H9 (cell line): ENCODE data around the gene NRP2. TPM values are rescaled to one million over a fixed set of nuclear protein-coding genes. Genes with fewer than 3 reads are reported as not detected.

Experiments
- DNase-seq: peaks from one replicate; pipeline ENCODE4 v3.0.0-alpha.2; 2017
- H2AFZ ChIP-seq: one replicate; pipeline ENCODE4 v1.6.1; 2013; ENCODE audit warnings: mild to moderate bottlenecking, low read length, control low read depth, moderate library complexity
- H2AK5ac ChIP-seq: 2 replicates; pipeline ENCODE4 v1.6.1; 2013; ENCODE audit warnings: low read length, control low read depth, mixed read lengths; ENCODE audit not compliant: insufficient read length
- H2BK120ac ChIP-seq: one replicate; pipeline ENCODE4 v1.6.1; 2013; ENCODE audit warnings: low read depth, mild to moderate bottlenecking, low read length, control low read depth, inconsistent platforms; ENCODE audit not compliant: poor library complexity, severe bottlenecking
- H2BK12ac ChIP-seq: 2 replicates; pipeline ENCODE4 v1.6.1; 2013; ENCODE audit warnings: low read length, control low read depth, mixed read lengths, low read depth; ENCODE audit not compliant: insufficient read length
- H2BK15ac ChIP-seq: 2 replicates; pipeline ENCODE4 v1.6.1; 2013; ENCODE audit warnings: low read depth, low read length, control low read depth
- H2BK20ac ChIP-seq: one replicate; pipeline ENCODE4 v1.6.1; 2013; ENCODE audit warnings: low read depth, mild to moderate bottlenecking, low read length, control low read depth, inconsistent platforms; ENCODE audit not compliant: poor library complexity, severe bottlenecking
- H2BK5ac ChIP-seq: 2 replicates; pipeline ENCODE4 v1.6.1; 2013; ENCODE audit warnings: low read length, control low read depth, mixed read lengths; ENCODE audit not compliant: insufficient read length
- H3K14ac ChIP-seq: 2 replicates; pipeline ENCODE4 v1.6.1; 2013; ENCODE audit warnings: low read length, control low read depth; ENCODE audit not compliant: insufficient read depth
- H3K18ac ChIP-seq: 2 replicates; pipeline ENCODE4 v1.6.1; 2013; ENCODE audit warnings: low read depth, mild to moderate bottlenecking, mixed read lengths, low read length, control low read depth; ENCODE audit not compliant: insufficient read length
- H3K23ac ChIP-seq: 2 replicates; pipeline ENCODE4 v1.6.1; 2013; ENCODE audit warnings: low read length, control low read depth, mixed read lengths, low read depth; ENCODE audit not compliant: insufficient read length
- H3K23me2 ChIP-seq: 2 replicates; pipeline ENCODE4 v1.6.1; 2013; ENCODE audit warnings: low read depth, mild to moderate bottlenecking, mixed read lengths, low read length, control low read depth; ENCODE audit not compliant: insufficient read length, poor library complexity, severe bottlenecking
- H3K27ac ChIP-seq: 2 replicates; pipeline ENCODE4 v1.5.1; 2013; ENCODE audit warnings: low read length, control low read depth, mixed read lengths, low read depth; ENCODE audit not compliant: insufficient read length
- H3K27me3 ChIP-seq: 2 replicates; pipeline ENCODE4 v1.6.1; 2013; ENCODE audit warnings: low read length, control low read depth, inconsistent platforms; ENCODE audit not compliant: insufficient read depth
- H3K4ac ChIP-seq: 2 replicates; pipeline ENCODE4 v1.6.1; 2013; ENCODE audit warnings: low read depth, mild to moderate bottlenecking, control low read depth, inconsistent platforms, low read length, moderate library complexity
- H3K4me1 ChIP-seq: 2 replicates; pipeline ENCODE4 v1.6.1; 2013; ENCODE audit warnings: low read length, control low read depth, inconsistent platforms; ENCODE audit not compliant: insufficient read depth
- H3K4me2 ChIP-seq: 2 replicates; pipeline ENCODE4 v1.6.1; 2013; ENCODE audit warnings: low read length, control low read depth, mixed read lengths; ENCODE audit not compliant: insufficient read length, insufficient read depth
- H3K56ac ChIP-seq: 2 replicates; pipeline ENCODE4 v1.6.1; 2013; ENCODE audit warnings: low read depth, mild to moderate bottlenecking, mixed read lengths, low read length, control low read depth; ENCODE audit not compliant: insufficient read length
- H3K79me1 ChIP-seq: 2 replicates; pipeline ENCODE4 v1.6.1; 2013; ENCODE audit warnings: low read depth, mild to moderate bottlenecking, moderate library complexity, low read length, control low read depth, inconsistent platforms; ENCODE audit not compliant: insufficient read depth, poor library complexity, severe bottlenecking
- H3K79me2 ChIP-seq: 2 replicates; pipeline ENCODE4 v1.6.1; 2013; ENCODE audit warnings: low read length, control low read depth, inconsistent platforms; ENCODE audit not compliant: insufficient read depth
- H3K9ac ChIP-seq: 2 replicates; pipeline ENCODE4 v1.6.1; 2013; ENCODE audit warnings: low read length, control low read depth, mixed read lengths; ENCODE audit not compliant: insufficient read length; ENCODE audit errors: extremely low read depth
- H3K9me3 ChIP-seq: one replicate; pipeline ENCODE4 v1.6.1; 2013; ENCODE audit warnings: low read depth, low read length, inconsistent platforms; ENCODE audit not compliant: control insufficient read depth
- H3T11ph ChIP-seq: one replicate; pipeline ENCODE4 v1.6.1; 2013; ENCODE audit warnings: mild to moderate bottlenecking, low read length, control low read depth, inconsistent platforms
- H4K20me1 ChIP-seq: one replicate; pipeline ENCODE4 v1.6.1; 2013; ENCODE audit not compliant: control insufficient read depth, insufficient read length, insufficient read depth
- H4K5ac ChIP-seq: 2 replicates; pipeline ENCODE4 v1.6.1; 2013; ENCODE audit warnings: low read depth, mild to moderate bottlenecking, mixed read lengths, low read length, control low read depth; ENCODE audit not compliant: insufficient read length
- H4K8ac ChIP-seq: replicated peaks from 2 replicates; pipeline ENCODE4 v1.6.1; 2013; ENCODE audit warnings: low read length, control low read depth, mixed read lengths, low read depth; ENCODE audit not compliant: insufficient read length
- H4K91ac ChIP-seq: 2 replicates; pipeline ENCODE4 v1.6.1; 2013; ENCODE audit warnings: low read depth, mild to moderate bottlenecking, moderate library complexity, mixed read lengths, low read length, control low read depth; ENCODE audit not compliant: insufficient read length
- H3K27ac Mint-ChIP-seq, 3 experiments: 2 replicates in 2 of 3; 3 replicates in 1 of 3; pipeline ENCODE4 v1.8.0; 2020 to 2021; ENCODE audit warnings: mixed read lengths in 3 of 3, mild to moderate bottlenecking in 1 of 3, moderate library complexity in 1 of 3
- H3K27me3 Mint-ChIP-seq: 2 replicates; pipeline ENCODE4 v1.8.0; 2021; ENCODE audit warnings: low read depth, mild to moderate bottlenecking, moderate library complexity, mixed read lengths
- H3K36me3 Mint-ChIP-seq, 3 experiments: 2 replicates in 2 of 3; 3 replicates in 1 of 3; pipeline ENCODE4 v1.8.0; 2020 to 2021; ENCODE audit warnings: low read depth in 3 of 3, mixed read lengths in 3 of 3; ENCODE audit not compliant: insufficient read depth in 1 of 3
- H3K4me1 Mint-ChIP-seq, 2 experiments: 2 replicates each; pipeline ENCODE4 v1.8.0; 2020; ENCODE audit warnings: mixed read lengths in 2 of 2
- H3K4me3 Mint-ChIP-seq, 2 experiments: 2 replicates in 1 of 2; 3 replicates in 1 of 2; pipeline ENCODE4 v1.8.0; 2020 to 2021; ENCODE audit warnings: mild to moderate bottlenecking in 2 of 2, mixed read lengths in 2 of 2, moderate library complexity in 1 of 2
- H3K9me3 Mint-ChIP-seq, 2 experiments: 2 replicates in 1 of 2; 3 replicates in 1 of 2; pipeline ENCODE4 v1.8.0; 2020; ENCODE audit warnings: mild to moderate bottlenecking in 2 of 2, mixed read lengths in 2 of 2, moderate library complexity in 1 of 2
- WGBS: extraction: QIAGEN DNeasy Blood & Tissue Kit; methylation state at CpG from one replicate; pipeline ENCODE4 v1.1.7; 2013; ENCODE audit warnings: missing lambda C conversion rate, low lambda C conversion rate, mixed read lengths; ENCODE audit not compliant: insufficient read length; ENCODE audit errors: extremely low coverage; 5-methylcytosine and 5-hydroxymethylcytosine counted together
- total RNA-seq: library from RNA; stranded (reverse); gene quantifications from 2 replicates; pipeline ENCODE4 v1.2.1, GENCODE V29; 2021
- TF ChIP-seq, protein P1 (sequence below): fragments of 200-600 bp; sonication (generic); conservative IDR thresholded peaks from 3 replicates; pipeline ENCODE4 v1.8.0; 2021; ENCODE audit warnings: antibody characterized with exemption, mild to moderate bottlenecking

NRP2 gene
- total RNA-seq, 1 experiment from 2014 or later: 19.7 TPM

DNA sequence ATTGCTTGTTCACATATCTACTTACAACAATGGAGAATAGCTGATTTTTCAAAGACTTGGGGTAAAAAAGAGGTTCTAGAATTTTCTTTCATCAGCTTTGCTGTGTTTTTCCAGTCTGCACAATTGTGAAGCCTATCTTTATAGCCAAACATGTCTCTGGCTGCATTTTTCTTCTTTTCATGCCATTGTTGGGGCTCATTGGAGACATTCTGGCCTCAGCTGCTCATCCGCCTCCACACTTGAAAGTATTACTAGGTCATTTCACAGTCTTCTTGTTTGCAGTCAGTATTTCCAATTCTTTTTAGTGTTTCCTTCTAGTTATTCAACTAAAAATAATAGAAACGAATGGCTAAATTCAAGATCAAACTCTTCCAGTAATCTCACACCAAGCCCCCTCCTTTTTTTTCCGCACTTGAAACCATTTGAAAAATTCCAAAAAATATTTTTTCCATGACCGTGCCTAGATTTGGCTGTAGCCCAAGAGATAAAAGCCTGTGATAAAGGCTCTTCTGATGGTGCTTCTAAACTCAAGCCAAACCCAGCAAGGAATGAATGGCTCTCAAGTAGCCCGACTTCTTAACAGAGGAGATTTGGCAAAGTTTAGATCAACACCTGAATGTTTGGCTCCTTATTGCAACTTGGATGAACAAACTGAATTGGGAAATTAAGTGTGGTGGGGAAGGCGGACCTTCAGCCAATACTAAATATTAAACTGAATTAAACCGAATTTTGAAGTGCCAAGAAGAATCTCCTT is 103.4 kb downstream of the NRP2 start:
- no peak overlapping the region for H3K14ac ChIP-seq
- H4K91ac ChIP-seq: no peak overlapping the region
- H2BK5ac ChIP-seq: no peak overlapping the region
- H2AK5ac ChIP-seq: no peak overlapping the region
- no peak overlapping the region for H2BK15ac ChIP-seq
- Mint-ChIP-seq H3K36me3 (peaks cover 0 to 6% (median 0%) of the 10 kb centered on the region in 3 experiments; a peak in 3 of 7 replicates), H3K4me1 (peaks cover 0 to 9% of the 10 kb centered on the region in 2 experiments; a peak in 2 of 4 replicates), H3K27me3 (no peaks in the 10 kb centered on the region; the same call in 1 of the 2 replicates), H3K9me3 (no peaks in the 10 kb centered on the region), H3K4me3 (no peak overlapping the region), H3K27ac (no peak overlapping the region)
- no peaks in the 10 kb centered on the region for H3K27me3 ChIP-seq
- H4K20me1 ChIP-seq: no peaks in the 10 kb centered on the region
- no peak overlapping the region for H3K23ac ChIP-seq
- H2AFZ ChIP-seq: no peak overlapping the region
- no peak overlapping the region for H4K8ac ChIP-seq
- H3K18ac ChIP-seq: no peak overlapping the region
- no peak overlapping the region for H3T11ph ChIP-seq
- no peak overlapping the region for H3K4me2 ChIP-seq
- H2BK120ac ChIP-seq: no peak overlapping the region
- H3K4ac ChIP-seq: no peak overlapping the region
- no peaks in the 10 kb centered on the region for H3K79me1 ChIP-seq
- H4K5ac ChIP-seq: no peak overlapping the region
- no peaks in the 10 kb centered on the region for H3K9me3 ChIP-seq
- no peaks in the 10 kb centered on the region for H3K23me2 ChIP-seq
- no peaks in the 10 kb centered on the region for H3K4me1 ChIP-seq
- TF ChIP-seq, protein P1, sequence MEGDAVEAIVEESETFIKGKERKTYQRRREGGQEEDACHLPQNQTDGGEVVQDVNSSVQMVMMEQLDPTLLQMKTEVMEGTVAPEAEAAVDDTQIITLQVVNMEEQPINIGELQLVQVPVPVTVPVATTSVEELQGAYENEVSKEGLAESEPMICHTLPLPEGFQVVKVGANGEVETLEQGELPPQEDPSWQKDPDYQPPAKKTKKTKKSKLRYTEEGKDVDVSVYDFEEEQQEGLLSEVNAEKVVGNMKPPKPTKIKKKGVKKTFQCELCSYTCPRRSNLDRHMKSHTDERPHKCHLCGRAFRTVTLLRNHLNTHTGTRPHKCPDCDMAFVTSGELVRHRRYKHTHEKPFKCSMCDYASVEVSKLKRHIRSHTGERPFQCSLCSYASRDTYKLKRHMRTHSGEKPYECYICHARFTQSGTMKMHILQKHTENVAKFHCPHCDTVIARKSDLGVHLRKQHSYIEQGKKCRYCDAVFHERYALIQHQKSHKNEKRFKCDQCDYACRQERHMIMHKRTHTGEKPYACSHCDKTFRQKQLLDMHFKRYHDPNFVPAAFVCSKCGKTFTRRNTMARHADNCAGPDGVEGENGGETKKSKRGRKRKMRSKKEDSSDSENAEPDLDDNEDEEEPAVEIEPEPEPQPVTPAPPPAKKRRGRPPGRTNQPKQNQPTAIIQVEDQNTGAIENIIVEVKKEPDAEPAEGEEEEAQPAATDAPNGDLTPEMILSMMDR: no peak
- H2BK12ac ChIP-seq: no peak overlapping the region
- no peak overlapping the region for H3K27ac ChIP-seq
- H3K56ac ChIP-seq: no peak overlapping the region
- H3K9ac ChIP-seq: no peak overlapping the region
- no peak overlapping the region for H2BK20ac ChIP-seq
- no peaks in the 10 kb centered on the region for H3K79me2 ChIP-seq
- WGBS: no CpG with 5 or more reads among the region's 7 CpGs
- no peak for DNase-seq
